A549 (cell line): ENCODE measurements around the gene CLEC5A. TPM values are rescaled to one million over a fixed set of nuclear protein-coding genes. Genes with fewer than 3 reads are reported as not detected.
A peak's percentile ranks its signal among the peaks of the same experiment; 100 is the strongest.

Source experiments
- ATAC-seq, 2 experiments: fragments of 200-7000 bp in 1 of 2; fragments of >200 bp in 1 of 2; cut with Nextera tagmentation in 1 of 2; cut with Tn5 transposase in 1 of 2; 3 replicates each; pipeline versions ENCODE4 v1.8.0 to v1.9.1; 2018 to 2020; ENCODE audit warnings: mild to moderate bottlenecking in 1 of 2, moderate library complexity in 1 of 2
- CTCF ChIA-PET: fragments of 300-600 bp; sonication (Branson Sonifier 250); formaldehyde crosslinking; extraction: SDS; loops from one replicate; lab custom pipeline; 2021; ENCODE audit warnings: antibody characterized with exemption, inconsistent platforms; lab: Yijun Ruan, JAX
- POLR2A ChIA-PET: fragments of 350-600 bp; formaldehyde crosslinking; extraction: SDS; loops from one replicate; lab custom pipeline; 2021; ENCODE audit warnings: antibody characterized with exemption, inconsistent platforms; lab: Yijun Ruan, JAX
- DNase-seq, 2 experiments: peaks; one replicate each; pipeline versions ENCODE4 v3.0.0 to v3.0.0-alpha.2; 2011 to 2016; ENCODE audit warnings: low read depth in 1 of 2, low spot score in 1 of 2
- FAIRE-seq: peaks from 2 replicates; lab custom pipeline; 2011; peaks lifted over from hg19 to GRCh38; lab: Jason Lieb, UNC
- H3K27ac ChIP-seq, 2 experiments: fragments of >200 bp; sonication (Bioruptor Twin); formaldehyde crosslinking; 3 replicates each; pipeline ENCODE4 v1.5.1; 2016 to 2017
- H3K4me1 ChIP-seq: fragments of >200 bp; sonication (Bioruptor Twin); formaldehyde crosslinking; 3 replicates; pipeline ENCODE4 v1.6.1; 2016
- H3K4me2 ChIP-seq: fragments of >200 bp; sonication (Bioruptor Twin); formaldehyde crosslinking; 3 replicates; pipeline ENCODE4 v1.6.1; 2016
- H3K4me3 ChIP-seq: fragments of >200 bp; sonication (Bioruptor Twin); formaldehyde crosslinking; 3 replicates; pipeline ENCODE4 v1.5.1; 2016
- H3K9me3 ChIP-seq: fragments of >200 bp; sonication (Bioruptor Twin); formaldehyde crosslinking; 3 replicates; pipeline ENCODE4 v1.6.1; 2016
- CHD2 ChIP-seq: fragments of 150-350 bp; IDR thresholded peaks from 2 replicates; pipeline ENCODE4 v1.6.1; 2014; ENCODE audit warnings: low read length; ENCODE audit not compliant: partially characterized antibody
- EHF ChIP-seq: fragments of 250-450 bp; sonication (Bioruptor Pico); IDR thresholded peaks from 2 replicates; pipeline ENCODE4 v1.5.0; 2020; ENCODE audit warnings: mild to moderate bottlenecking
- EP300 ChIP-seq, 2 experiments: fragments of >200 bp; sonication (Bioruptor Twin); formaldehyde crosslinking; IDR thresholded peaks; 2 replicates in 1 of 2; 3 replicates in 1 of 2; pipeline ENCODE4 v1.6.1; 2016 to 2017
- ESRRA ChIP-seq: fragments of 150-350 bp; IDR thresholded peaks from 2 replicates; pipeline ENCODE4 v1.6.1; 2014; ENCODE audit warnings: mild to moderate bottlenecking, low read length, borderline replicate concordance
- FOSB ChIP-seq: fragments of 250-450 bp; sonication (Bioruptor Pico); IDR thresholded peaks from 2 replicates; pipeline ENCODE4 v1.5.0; 2020; ENCODE audit warnings: mild to moderate bottlenecking, moderate library complexity
- FOXS1 ChIP-seq: fragments of 250-450 bp; sonication (Bioruptor Pico); IDR thresholded peaks from 2 replicates; pipeline ENCODE4 v1.5.0; 2020; ENCODE audit warnings: mild to moderate bottlenecking, moderate library complexity
- HDAC2 ChIP-seq: fragments of 200-600 bp; sonication (generic); IDR thresholded peaks from 2 replicates; pipeline ENCODE4 v1.6.1; 2016
- JUN ChIP-seq, 2 experiments: fragments of >200 bp; sonication (Bioruptor Twin); formaldehyde crosslinking; IDR thresholded peaks; 2 replicates in 1 of 2; 3 replicates in 1 of 2; pipeline ENCODE4 v1.6.1; 2016 to 2017
- KDM1A ChIP-seq: fragments of 200-600 bp; sonication (generic); IDR thresholded peaks from 2 replicates; pipeline ENCODE4 v1.6.1; 2016; ENCODE audit warnings: low read depth, mild to moderate bottlenecking
- MAZ ChIP-seq: fragments of 150-350 bp; IDR thresholded peaks from 2 replicates; pipeline ENCODE4 v1.6.1; 2014; ENCODE audit warnings: antibody characterized with exemption, low read depth, low read length, borderline replicate concordance
- MYC ChIP-seq: IDR thresholded peaks from 2 replicates; pipeline ENCODE4 v1.6.1; 2012; ENCODE audit warnings: mild to moderate bottlenecking, inconsistent platforms, low read length, improper control_type of control experiment, borderline replicate concordance
- NFE2L2 ChIP-seq: fragments of 150-350 bp; conservative IDR thresholded peaks from 2 replicates; pipeline ENCODE4 v1.6.1; 2014; ENCODE audit warnings: low read length
- RAD21 ChIP-seq, 2 experiments: fragments of >200 bp in 1 of 2; sonication (Bioruptor Twin) in 1 of 2; formaldehyde crosslinking in 1 of 2; IDR thresholded peaks in 1 of 2; conservative IDR thresholded peaks in 1 of 2; 2 replicates in 1 of 2; 3 replicates in 1 of 2; pipeline ENCODE4 v1.6.1; 2012 to 2018; ENCODE audit warnings: inconsistent platforms in 1 of 2
- SMC3 ChIP-seq: fragments of >200 bp; sonication (Bioruptor Twin); formaldehyde crosslinking; IDR thresholded peaks from 3 replicates; pipeline ENCODE4 v1.6.1; 2018; ENCODE audit warnings: inconsistent platforms
- ZC3H11A ChIP-seq: fragments of 450-650 bp; IDR thresholded peaks from 2 replicates; pipeline ENCODE4 v1.6.1; 2014; ENCODE audit warnings: antibody characterized with exemption, mild to moderate bottlenecking
- ZNF302 ChIP-seq: fragments of 250-450 bp; sonication (Bioruptor Pico); IDR thresholded peaks from 2 replicates; pipeline ENCODE4 v1.9.0; 2021; ENCODE audit warnings: inconsistent platforms, mild to moderate bottlenecking, moderate library complexity
- WGBS: methylation state at CpG from one replicate; pipeline ENCODE4 v1.1.6; 2017; ENCODE audit errors: missing lambda C conversion rate; 5-methylcytosine and 5-hydroxymethylcytosine counted together
- polyA plus RNA-seq, 4 experiments: library from polyadenylated mRNA; depleted of rRNA in 3 of 4; stranded (reverse); fragments of >200 nt; fragmentation: RNase III in 1 of 4; extraction: RNeasy Plus Mini Kit Qiagen cat#74134 plus additional on column Dnase treatment in 1 of 4; gene quantifications; 2 replicates in 3 of 4; 3 replicates in 1 of 4; pipeline ENCODE4 v1.2.3, GENCODE V29; 2011 to 2017
- TF ChIP-seq, protein P1 (sequence below): fragments of >200 bp; sonication (Bioruptor Twin); formaldehyde crosslinking; IDR thresholded peaks from 3 replicates; pipeline ENCODE4 v1.5.1; 2016
- TF ChIP-seq, protein P2 (sequence below): fragments of 250-450 bp; sonication (Bioruptor Pico); IDR thresholded peaks from 2 replicates; pipeline ENCODE4 v1.5.0; 2021; ENCODE audit warnings: mild to moderate bottlenecking, moderate library complexity, borderline replicate concordance
- TF ChIP-seq, protein P3 (sequence below): fragments of >200 bp; sonication (Bioruptor Twin); formaldehyde crosslinking; IDR thresholded peaks from 3 replicates; pipeline ENCODE4 v1.6.1; 2016

Gene CLEC5A
- polyA plus RNA-seq, 2 of the 4 experiments (the other 2 are of a cell fraction) = not detected

DNA sequence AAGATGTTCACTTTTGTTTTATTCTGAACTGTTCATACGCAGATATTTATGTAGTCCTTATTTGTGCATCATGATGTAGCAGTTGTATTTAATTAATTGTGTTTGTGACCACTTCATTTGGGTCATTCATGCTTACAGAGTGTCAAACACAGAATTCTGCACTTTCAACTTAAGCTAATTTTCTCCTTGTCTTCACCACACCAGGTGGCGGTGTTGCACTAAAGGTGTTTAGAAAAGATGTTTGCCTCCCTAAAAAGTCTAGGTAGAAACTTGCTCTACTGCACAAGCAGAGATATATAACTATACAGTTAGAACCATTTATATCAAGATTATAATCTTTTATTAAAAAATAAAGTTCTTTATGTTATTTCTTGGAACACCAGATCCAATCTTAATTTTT is 28.1 kb upstream of the CLEC5A start:
- DNase-seq (peak in 1 of 2 experiments; percentile 63), ATAC-seq (no peak), FAIRE-seq (no peak)
- ChIA-PET POLR2A (no interaction called here), CTCF (interaction anchor here (0.6 to 3.3 kb wide), 12 partner anchors 9 to 560 kb away, joined by 3 to 54 read pairs (median 4); no protein-coding TSS in a partner anchor)
- H3K4me2 ChIP-seq = no peak overlapping the region
- H3K27ac ChIP-seq = no peak overlapping the region
- WGBS = 23% methylated on average over 2 of the region's 2 CpGs
- no peaks in the 10 kb centered on the region for H3K4me1 ChIP-seq
- TF ChIP-seq CHD2 = no peak
- TF ChIP-seq EHF (CRISPR knock-in tag) = no peak
- TF ChIP-seq, protein P1, sequence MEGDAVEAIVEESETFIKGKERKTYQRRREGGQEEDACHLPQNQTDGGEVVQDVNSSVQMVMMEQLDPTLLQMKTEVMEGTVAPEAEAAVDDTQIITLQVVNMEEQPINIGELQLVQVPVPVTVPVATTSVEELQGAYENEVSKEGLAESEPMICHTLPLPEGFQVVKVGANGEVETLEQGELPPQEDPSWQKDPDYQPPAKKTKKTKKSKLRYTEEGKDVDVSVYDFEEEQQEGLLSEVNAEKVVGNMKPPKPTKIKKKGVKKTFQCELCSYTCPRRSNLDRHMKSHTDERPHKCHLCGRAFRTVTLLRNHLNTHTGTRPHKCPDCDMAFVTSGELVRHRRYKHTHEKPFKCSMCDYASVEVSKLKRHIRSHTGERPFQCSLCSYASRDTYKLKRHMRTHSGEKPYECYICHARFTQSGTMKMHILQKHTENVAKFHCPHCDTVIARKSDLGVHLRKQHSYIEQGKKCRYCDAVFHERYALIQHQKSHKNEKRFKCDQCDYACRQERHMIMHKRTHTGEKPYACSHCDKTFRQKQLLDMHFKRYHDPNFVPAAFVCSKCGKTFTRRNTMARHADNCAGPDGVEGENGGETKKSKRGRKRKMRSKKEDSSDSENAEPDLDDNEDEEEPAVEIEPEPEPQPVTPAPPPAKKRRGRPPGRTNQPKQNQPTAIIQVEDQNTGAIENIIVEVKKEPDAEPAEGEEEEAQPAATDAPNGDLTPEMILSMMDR = peak; percentile 70
- TF ChIP-seq ESRRA = no peak
- TF ChIP-seq EP300 (IDR thresholded peaks at IDR 0.05) = no peak
- peak; percentile 77 to 82 for TF ChIP-seq RAD21 (conservative IDR thresholded peaks at IDR 0.05 in 1 of 2, IDR thresholded peaks at IDR 0.05 in 1 of 2)
- TF ChIP-seq SMC3 = peak; percentile 79
- no peak overlapping the region for H3K4me3 ChIP-seq
- no peaks in the 10 kb centered on the region for H3K9me3 ChIP-seq

DNA sequence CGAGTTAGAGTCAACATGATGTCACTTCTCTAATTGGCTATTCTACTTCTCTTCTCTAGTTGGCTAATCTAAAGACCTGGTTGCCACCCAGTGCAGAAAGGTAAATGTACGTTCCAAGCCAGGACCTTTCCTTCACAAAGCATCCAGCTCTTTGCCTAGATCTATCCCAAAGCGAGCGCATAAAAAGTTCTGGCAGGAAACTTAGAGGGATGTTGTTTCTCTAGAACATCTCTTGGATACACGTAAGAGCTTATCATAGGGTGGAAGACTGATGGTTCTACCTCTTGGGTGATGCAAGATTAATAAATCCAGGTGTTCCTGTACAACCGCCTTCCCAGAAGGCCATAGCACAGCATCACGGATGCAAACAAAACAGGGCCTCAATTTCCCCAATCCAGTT is 26.9 kb upstream of the CLEC5A start, which contains the start of gene TAS2R38:
Gene TAS2R38 (minus strand): TSS at position 101 of the 400 bp plus-strand sequence. CDS start 84 bp downstream, at position 17.
- DNase-seq = no peak
- Histone ChIP-seq H3K4me3 (no peak within 1 kb of the TSS), H3K27ac (no peak within 1 kb of the TSS), H3K4me2 (no peak within 1 kb of the TSS), H3K9me3 (no peaks in the 10 kb centered on the region), H3K4me1 (no peaks in the 10 kb centered on the region)
- no peak for FAIRE-seq
- CTCF ChIA-PET = no interaction called here
- POLR2A ChIA-PET = no interaction called here
- 60% methylated on average over 7 of the region's 7 CpGs for WGBS
- no peak for ATAC-seq
- no peak for TF ChIP-seq KDM1A
- TF ChIP-seq ZC3H11A = no peak
- TF ChIP-seq FOXS1 (CRISPR knock-in tag) = no peak
- no peak for TF ChIP-seq NFE2L2
- TF ChIP-seq HDAC2 = no peak
- no peak for TF ChIP-seq ZNF302 (CRISPR knock-in tag)
- no peak for TF ChIP-seq MAZ
- TF ChIP-seq, protein P2, sequence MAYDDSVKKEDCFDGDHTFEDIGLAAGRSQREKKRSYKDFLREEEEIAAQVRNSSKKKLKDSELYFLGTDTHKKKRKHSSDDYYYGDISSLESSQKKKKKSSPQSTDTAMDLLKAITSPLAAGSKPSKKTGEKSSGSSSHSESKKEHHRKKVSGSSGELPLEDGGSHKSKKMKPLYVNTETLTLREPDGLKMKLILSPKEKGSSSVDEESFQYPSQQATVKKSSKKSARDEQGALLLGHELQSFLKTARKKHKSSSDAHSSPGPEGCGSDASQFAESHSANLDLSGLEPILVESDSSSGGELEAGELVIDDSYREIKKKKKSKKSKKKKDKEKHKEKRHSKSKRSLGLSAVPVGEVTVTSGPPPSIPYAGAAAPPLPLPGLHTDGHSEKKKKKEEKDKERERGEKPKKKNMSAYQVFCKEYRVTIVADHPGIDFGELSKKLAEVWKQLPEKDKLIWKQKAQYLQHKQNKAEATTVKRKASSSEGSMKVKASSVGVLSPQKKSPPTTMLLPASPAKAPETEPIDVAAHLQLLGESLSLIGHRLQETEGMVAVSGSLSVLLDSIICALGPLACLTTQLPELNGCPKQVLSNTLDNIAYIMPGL = no peak
- no peak for TF ChIP-seq FOSB
- TF ChIP-seq, protein P3, sequence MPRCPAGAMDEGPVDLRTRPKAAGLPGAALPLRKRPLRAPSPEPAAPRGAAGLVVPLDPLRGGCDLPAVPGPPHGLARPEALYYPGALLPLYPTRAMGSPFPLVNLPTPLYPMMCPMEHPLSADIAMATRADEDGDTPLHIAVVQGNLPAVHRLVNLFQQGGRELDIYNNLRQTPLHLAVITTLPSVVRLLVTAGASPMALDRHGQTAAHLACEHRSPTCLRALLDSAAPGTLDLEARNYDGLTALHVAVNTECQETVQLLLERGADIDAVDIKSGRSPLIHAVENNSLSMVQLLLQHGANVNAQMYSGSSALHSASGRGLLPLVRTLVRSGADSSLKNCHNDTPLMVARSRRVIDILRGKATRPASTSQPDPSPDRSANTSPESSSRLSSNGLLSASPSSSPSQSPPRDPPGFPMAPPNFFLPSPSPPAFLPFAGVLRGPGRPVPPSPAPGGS = no peak
- no peak for TF ChIP-seq JUN (IDR thresholded peaks at IDR 0.05)

DNA sequence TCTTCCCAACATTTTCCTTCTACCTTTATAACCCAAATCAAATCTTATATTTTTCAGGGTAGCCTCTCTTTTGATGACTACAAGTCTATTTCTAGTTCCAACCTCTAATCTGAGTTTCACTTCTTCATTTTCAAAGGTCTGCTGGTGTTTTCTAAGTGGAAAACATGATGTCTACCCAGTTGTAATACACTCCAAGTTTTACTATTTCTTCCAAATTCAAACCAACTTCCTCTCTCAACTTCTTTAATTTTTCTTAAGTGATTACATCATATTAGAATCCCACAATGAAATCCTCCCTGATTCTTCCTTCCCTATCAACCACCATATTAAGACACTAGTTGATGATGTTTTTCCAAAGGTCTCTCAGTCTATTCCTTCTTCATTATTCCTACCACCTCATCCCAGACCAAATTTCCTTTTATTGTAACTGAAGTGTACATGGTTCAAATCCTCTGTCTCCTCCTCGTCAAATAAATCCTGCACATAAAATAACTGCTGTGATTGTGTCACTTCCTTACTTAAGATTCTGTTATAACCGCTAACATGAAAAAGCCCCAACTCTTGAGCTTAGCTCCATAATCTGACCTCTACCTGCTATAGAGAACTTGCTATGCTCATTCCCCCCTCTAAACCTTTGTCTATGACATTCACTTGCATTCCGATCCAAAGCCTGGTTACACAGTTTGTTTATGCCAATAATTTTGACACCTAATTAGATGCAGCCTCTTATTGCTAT is 14.1 kb upstream of the CLEC5A start:
- DNase-seq (no peak), ATAC-seq (no peak), FAIRE-seq (no peak)
- Histone ChIP-seq H3K4me2 (no peak overlapping the region), H3K4me1 (no peaks in the 10 kb centered on the region), H3K4me3 (no peak overlapping the region), H3K9me3 (no peaks in the 10 kb centered on the region), H3K27ac (no peak overlapping the region)
- POLR2A ChIA-PET = no interaction called here
- CTCF ChIA-PET = no interaction called here
- WGBS = 48% methylated on average over 3 of the region's 3 CpGs
- TF ChIP-seq MYC = no peak
